Measurements from ENCODE around the gene OR10V1.
A peak's percentile ranks its signal among the peaks of the same experiment; 100 is the strongest.

OR10V1 gene

GRCh38 chr11:59713745-59714144 lies at the start of gene OR10V1:
OR10V1 (minus strand) TSS chr11:59713845; CDS start chr11:59713845, 0 bp downstream.
- Histone ChIP-seq H3K27ac (ENCODE audit: low read depth, low read length) (no peak within 1 kb of the TSS), H3K4me3 (ENCODE audit: low read depth, low read length) (no peak within 1 kb of the TSS), H3K79me2 (ENCODE audit: control insufficient read depth, insufficient read depth, low read length, unreplicated experiment) (no peaks in the 10 kb centered on the region), H3K36me3 (ENCODE audit: insufficient read depth, low read length) (no peaks in the 10 kb centered on the region), H3K27me3 (ENCODE audit: insufficient read depth, low read length) (peaks cover 36% of the 10 kb centered on the region), H2AFZ (ENCODE audit: low read length, unreplicated experiment) (no peak within 1 kb of the TSS), H3K4me1 (ENCODE audit: control insufficient read depth, insufficient read depth, low read length, unreplicated experiment) (peaks cover 11% of the 10 kb centered on the region)

GRCh38 chr11:59761993-59762392 lies 48.3 kb upstream of the OR10V1 start:
- no peak overlapping the region for H2AFZ ChIP-seq (ENCODE audit: low read length, unreplicated experiment)
- no peaks in the 10 kb centered on the region; the same call in 1 of the 2 replicates for H3K36me3 ChIP-seq (ENCODE audit: insufficient read depth, low read length)
- H3K27ac ChIP-seq (ENCODE audit: low read depth, low read length), result no peak overlapping the region
- H3K4me3 ChIP-seq (ENCODE audit: low read depth, low read length), result no peak overlapping the region
- peaks cover 81% of the 10 kb centered on the region for H3K79me2 ChIP-seq (ENCODE audit: control insufficient read depth, insufficient read depth, low read length, unreplicated experiment)
- no peaks in the 10 kb centered on the region for H3K27me3 ChIP-seq (ENCODE audit: insufficient read depth, low read length)
- H3K4me1 ChIP-seq (ENCODE audit: control insufficient read depth, insufficient read depth, low read length, unreplicated experiment), result peaks cover 5% of the 10 kb centered on the region

- Histone ChIP-seq H3K27me3 (ENCODE audit: insufficient read depth, low read length) (no peaks in the 10 kb centered on the region), H3K4me1 (ENCODE audit: control insufficient read depth, insufficient read depth, low read length, unreplicated experiment) (peaks cover 16% of the 10 kb centered on the region), H2AFZ (ENCODE audit: low read length, unreplicated experiment) (no peak overlapping the region), H3K27ac (ENCODE audit: low read depth, low read length) (no peak overlapping the region), H3K36me3 (ENCODE audit: insufficient read depth, low read length) (no peaks in the 10 kb centered on the region; the same call in 1 of the 2 replicates), H3K4me3 (ENCODE audit: low read depth, low read length) (no peak overlapping the region), H3K79me2 (ENCODE audit: control insufficient read depth, insufficient read depth, low read length, unreplicated experiment) (peaks cover 86% of the 10 kb centered on the region)
These were observed 47.1 kb upstream of the OR10V1 start for GRCh38 chr11:59760771-59761170.

- Histone ChIP-seq H3K27me3 (ENCODE audit: insufficient read depth, low read length) (no peaks in the 10 kb centered on the region), H3K27ac (ENCODE audit: low read depth, low read length) (no peak overlapping the region), H3K79me2 (ENCODE audit: control insufficient read depth, insufficient read depth, low read length, unreplicated experiment) (peaks cover 79% of the 10 kb centered on the region), H3K36me3 (ENCODE audit: insufficient read depth, low read length) (no peaks in the 10 kb centered on the region; the same call in 1 of the 2 replicates), H3K4me1 (ENCODE audit: control insufficient read depth, insufficient read depth, low read length, unreplicated experiment) (peaks cover 16% of the 10 kb centered on the region), H2AFZ (ENCODE audit: low read length, unreplicated experiment) (no peak overlapping the region), H3K4me3 (ENCODE audit: low read depth, low read length) (no peak overlapping the region)
These were observed 46.3 kb upstream of the OR10V1 start for GRCh38 chr11:59759900-59760299.

- no peaks in the 10 kb centered on the region for H3K27me3 ChIP-seq (ENCODE audit: insufficient read depth, low read length)
- peaks cover 16% of the 10 kb centered on the region for H3K4me1 ChIP-seq (ENCODE audit: control insufficient read depth, insufficient read depth, low read length, unreplicated experiment)
- H3K36me3 ChIP-seq (ENCODE audit: insufficient read depth, low read length), result no peaks in the 10 kb centered on the region; the same call in 1 of the 2 replicates
- H3K4me3 ChIP-seq (ENCODE audit: low read depth, low read length), result no peak overlapping the region
- no peak overlapping the region for H2AFZ ChIP-seq (ENCODE audit: low read length, unreplicated experiment)
- H3K79me2 ChIP-seq (ENCODE audit: control insufficient read depth, insufficient read depth, low read length, unreplicated experiment), result peaks cover 70% of the 10 kb centered on the region
- H3K27ac ChIP-seq (ENCODE audit: low read depth, low read length), result no peak overlapping the region
These were observed 44.9 kb upstream of the OR10V1 start for GRCh38 chr11:59758401-59759037.

- no peak overlapping the region for H2AFZ ChIP-seq (ENCODE audit: low read length, unreplicated experiment)
- peak overlapping the region; percentile 75 for H3K4me3 ChIP-seq (ENCODE audit: low read depth, low read length)
- H3K27me3 ChIP-seq (ENCODE audit: insufficient read depth, low read length), result no peaks in the 10 kb centered on the region
- H3K27ac ChIP-seq (ENCODE audit: low read depth, low read length), result peak overlapping the region; percentile 72; the same call in 1 of the 2 replicates
- peaks cover 57% of the 10 kb centered on the region for H3K79me2 ChIP-seq (ENCODE audit: control insufficient read depth, insufficient read depth, low read length, unreplicated experiment)
- H3K4me1 ChIP-seq (ENCODE audit: control insufficient read depth, insufficient read depth, low read length, unreplicated experiment), result peaks cover 16% of the 10 kb centered on the region
- H3K36me3 ChIP-seq (ENCODE audit: insufficient read depth, low read length), result no peaks in the 10 kb centered on the region; the same call in 1 of the 2 replicates
These were observed 43.2 kb upstream of the OR10V1 start for GRCh38 chr11:59756845-59757244.

GRCh38 chr11:59756558-59756840 lies 42.9 kb upstream of the OR10V1 start:
- no peaks in the 10 kb centered on the region; the same call in 1 of the 2 replicates for H3K36me3 ChIP-seq (ENCODE audit: insufficient read depth, low read length)
- no peak overlapping the region for H2AFZ ChIP-seq (ENCODE audit: low read length, unreplicated experiment)
- peak overlapping the region; percentile 75 for H3K4me3 ChIP-seq (ENCODE audit: low read depth, low read length)
- peaks cover 16% of the 10 kb centered on the region for H3K4me1 ChIP-seq (ENCODE audit: control insufficient read depth, insufficient read depth, low read length, unreplicated experiment)
- H3K27me3 ChIP-seq (ENCODE audit: insufficient read depth, low read length), result no peaks in the 10 kb centered on the region
- H3K27ac ChIP-seq (ENCODE audit: low read depth, low read length), result peak overlapping the region; percentile 72
- peaks cover 56% of the 10 kb centered on the region for H3K79me2 ChIP-seq (ENCODE audit: control insufficient read depth, insufficient read depth, low read length, unreplicated experiment)

GRCh38 chr11:59755701-59756557 lies 42.3 kb upstream of the OR10V1 start:
- Histone ChIP-seq H3K27me3 (ENCODE audit: insufficient read depth, low read length) (no peaks in the 10 kb centered on the region), H3K79me2 (ENCODE audit: control insufficient read depth, insufficient read depth, low read length, unreplicated experiment) (peaks cover 50% of the 10 kb centered on the region), H2AFZ (ENCODE audit: low read length, unreplicated experiment) (peak overlapping the region; percentile 61), H3K36me3 (ENCODE audit: insufficient read depth, low read length) (no peaks in the 10 kb centered on the region), H3K4me3 (ENCODE audit: low read depth, low read length) (peak overlapping the region; percentile 75), H3K4me1 (ENCODE audit: control insufficient read depth, insufficient read depth, low read length, unreplicated experiment) (peaks cover 16% of the 10 kb centered on the region), H3K27ac (ENCODE audit: low read depth, low read length) (peak overlapping the region; percentile 72)

- peaks cover 43% of the 10 kb centered on the region for H3K79me2 ChIP-seq (ENCODE audit: control insufficient read depth, insufficient read depth, low read length, unreplicated experiment)
- H3K4me1 ChIP-seq (ENCODE audit: control insufficient read depth, insufficient read depth, low read length, unreplicated experiment), result peaks cover 16% of the 10 kb centered on the region
- H3K36me3 ChIP-seq (ENCODE audit: insufficient read depth, low read length), result no peaks in the 10 kb centered on the region
- H3K4me3 ChIP-seq (ENCODE audit: low read depth, low read length), result peak within 1 kb of the TSS; percentile 75
- no peaks in the 10 kb centered on the region for H3K27me3 ChIP-seq (ENCODE audit: insufficient read depth, low read length)
- H3K27ac ChIP-seq (ENCODE audit: low read depth, low read length), result peak within 1 kb of the TSS; percentile 72
- H2AFZ ChIP-seq (ENCODE audit: low read length, unreplicated experiment), result peak within 1 kb of the TSS; percentile 84
These were observed 41.4 kb upstream of the OR10V1 start, which contains the start of gene STX3 for GRCh38 chr11:59754859-59755700. STX3 (plus strand) TSS chr11:59755376; CDS start chr11:59755606, 230 bp downstream.

- Histone ChIP-seq H3K4me1 (ENCODE audit: control insufficient read depth, insufficient read depth, low read length, unreplicated experiment) (peaks cover 16% of the 10 kb centered on the region), H3K36me3 (ENCODE audit: insufficient read depth, low read length) (no peaks in the 10 kb centered on the region), H2AFZ (ENCODE audit: low read length, unreplicated experiment) (peak overlapping the region; percentile 84), H3K79me2 (ENCODE audit: control insufficient read depth, insufficient read depth, low read length, unreplicated experiment) (peaks cover 37% of the 10 kb centered on the region), H3K4me3 (ENCODE audit: low read depth, low read length) (peak overlapping the region; percentile 75), H3K27me3 (ENCODE audit: insufficient read depth, low read length) (no peaks in the 10 kb centered on the region), H3K27ac (ENCODE audit: low read depth, low read length) (no peak overlapping the region)
These were observed 40.8 kb upstream of the OR10V1 start for GRCh38 chr11:59754494-59754858.
